ENCODE results near the gene ATP8B1.

DNA sequence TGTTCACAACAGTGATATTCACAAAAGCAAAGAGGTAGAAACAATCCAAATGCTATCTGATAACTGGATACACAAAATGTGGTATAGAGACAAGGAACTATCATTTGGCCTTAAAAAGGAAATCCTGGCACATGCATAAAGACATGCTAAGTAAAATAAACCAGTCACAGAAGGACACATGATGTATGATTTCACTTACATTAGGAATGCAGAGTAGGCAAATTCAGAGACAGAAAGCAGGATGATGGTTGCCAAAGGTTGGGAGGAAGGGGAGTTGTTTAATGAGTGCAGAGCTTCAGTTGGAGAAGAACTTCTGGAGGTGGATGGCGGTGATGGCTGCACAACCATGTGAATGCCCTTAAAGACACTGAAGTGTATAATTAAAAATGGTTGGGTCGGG is 38.1 kb downstream of the ATP8B1 start:
- TF ChIP-seq CTCF (IDR thresholded peaks at IDR 0.05): no peak
- no peak for TF ChIP-seq EZH2 (IDR thresholded peaks at IDR 0.05)
